Measurements from ENCODE around the gene IL1RL2.

IL1RL2 gene

DNA sequence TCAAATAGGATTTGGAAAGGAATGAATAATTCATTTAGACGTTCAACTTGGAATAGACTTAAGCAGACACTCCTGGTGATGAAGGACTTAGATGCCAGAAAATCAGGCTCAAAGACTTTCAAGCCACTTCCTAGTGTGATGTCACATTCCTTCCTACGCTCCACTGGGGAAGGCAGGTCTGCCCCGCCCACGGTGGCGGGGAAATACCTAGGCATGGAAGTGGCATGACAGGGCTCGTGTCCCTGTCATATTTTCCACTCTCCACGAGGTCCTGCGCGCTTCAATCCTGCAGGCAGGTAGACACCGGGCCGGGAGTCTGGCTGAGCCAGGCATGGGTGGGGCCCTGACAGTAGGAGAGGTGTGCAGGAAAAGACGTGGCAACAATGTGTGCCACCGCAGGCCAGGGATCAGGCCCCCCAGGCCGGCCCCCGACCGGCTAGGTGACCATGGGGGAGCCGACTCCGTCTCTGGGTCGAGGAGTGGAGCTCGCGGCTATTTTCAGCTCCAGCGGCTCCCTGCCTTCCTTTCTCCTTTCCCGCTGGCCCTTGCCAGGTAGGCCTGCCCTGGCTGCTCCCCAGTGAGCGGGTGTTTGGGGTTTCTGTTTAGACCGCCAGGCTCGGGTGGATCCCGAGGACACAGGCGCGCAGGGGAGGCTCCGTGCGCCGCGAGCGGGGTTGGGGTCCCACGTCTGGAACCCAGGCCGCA is at the start of gene IL1RL2:
IL1RL2 (plus strand) TSS at position 233 of the 705 bp plus-strand sequence. CDS start 845 bp downstream, outside the sequence.
- in situ Hi-C loops (cut with MboI; ENCODE audit: low sequenced_read_pairs), result no loop called here

DNA sequence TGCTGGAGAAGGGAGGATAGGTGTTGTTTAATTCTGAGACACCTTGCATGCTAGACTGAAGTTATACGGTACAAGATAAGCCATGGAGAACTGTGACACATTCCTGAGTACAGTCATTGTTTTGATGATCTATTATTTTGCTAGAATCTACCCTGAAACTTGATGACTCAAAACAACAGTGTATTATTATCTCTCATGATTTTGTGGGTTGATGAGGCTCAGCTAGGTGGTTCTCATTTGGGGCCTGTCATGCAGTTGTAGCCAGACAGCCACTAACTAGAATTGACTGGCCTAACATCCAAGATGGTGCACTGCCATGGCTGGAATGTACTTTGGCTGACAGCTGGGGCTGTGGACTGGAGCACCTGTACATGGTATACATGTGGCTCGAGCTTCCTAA is 49.7 kb upstream of the IL1RL2 start:
- in situ Hi-C loops (cut with MboI; ENCODE audit: low sequenced_read_pairs), result no loop called here

DNA sequence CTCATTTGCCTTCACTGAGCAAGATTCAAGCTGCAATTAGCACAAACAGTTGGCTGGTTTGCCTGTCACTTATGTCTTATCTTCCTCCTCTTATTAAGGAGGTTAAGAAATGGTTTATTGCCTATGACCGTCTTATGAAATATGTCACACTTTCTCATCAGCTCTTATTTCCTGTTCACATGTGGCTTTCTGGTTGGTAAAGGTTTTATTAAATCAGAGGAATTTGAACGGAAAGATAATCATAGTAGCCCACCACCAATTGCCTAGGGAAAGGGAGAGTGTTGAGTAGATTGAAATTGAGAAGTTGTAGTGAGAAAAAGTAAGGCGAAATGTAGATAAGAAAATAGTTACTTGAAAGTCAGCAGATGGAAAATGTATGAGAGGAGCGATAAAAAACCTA is 48.5 kb upstream of the IL1RL2 start:
- in situ Hi-C loops (cut with MboI; ENCODE audit: low sequenced_read_pairs), result no loop called here

DNA sequence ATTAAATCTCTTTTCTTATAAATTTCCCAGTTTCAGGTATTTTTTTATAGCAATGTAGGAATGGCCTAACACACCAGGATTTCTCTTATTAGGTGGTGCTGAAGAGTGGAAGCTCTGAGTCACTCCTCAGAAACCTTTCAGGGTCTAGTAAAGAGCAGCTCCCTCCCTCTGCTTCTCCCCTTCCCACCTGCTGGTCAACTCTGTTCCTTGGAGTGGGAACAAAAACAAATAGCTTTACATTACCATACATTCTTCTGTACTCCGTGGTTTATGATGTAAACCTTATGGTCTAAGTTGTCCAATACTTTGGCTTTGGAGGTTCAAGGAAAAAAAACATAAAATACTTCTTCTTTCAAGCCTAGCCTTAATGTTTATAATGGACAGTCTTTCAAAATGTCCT is 47.0 kb upstream of the IL1RL2 start:
- in situ Hi-C loops (cut with MboI; ENCODE audit: low sequenced_read_pairs), result no loop called here

DNA sequence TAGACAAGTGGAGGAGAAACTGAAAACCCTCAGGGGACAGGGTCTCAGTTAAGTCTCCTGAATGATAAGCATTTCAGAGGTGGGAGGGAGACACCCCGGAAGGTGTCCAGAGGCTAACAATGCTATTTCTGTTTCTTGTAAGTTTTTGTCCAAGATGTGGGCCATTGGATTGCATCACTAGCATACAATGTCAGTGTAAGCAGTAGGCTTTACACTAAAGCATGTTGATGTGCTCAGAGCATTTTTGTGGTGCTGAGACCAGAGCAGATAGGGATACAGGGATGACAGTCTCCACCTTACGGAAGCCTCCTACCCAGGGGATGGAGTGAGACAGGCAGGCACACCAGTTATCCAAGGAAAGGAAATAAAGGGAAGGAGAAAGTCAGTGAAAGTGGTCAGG is 46.4 kb upstream of the IL1RL2 start:
- in situ Hi-C loops (cut with MboI; ENCODE audit: low sequenced_read_pairs), result no loop called here

DNA sequence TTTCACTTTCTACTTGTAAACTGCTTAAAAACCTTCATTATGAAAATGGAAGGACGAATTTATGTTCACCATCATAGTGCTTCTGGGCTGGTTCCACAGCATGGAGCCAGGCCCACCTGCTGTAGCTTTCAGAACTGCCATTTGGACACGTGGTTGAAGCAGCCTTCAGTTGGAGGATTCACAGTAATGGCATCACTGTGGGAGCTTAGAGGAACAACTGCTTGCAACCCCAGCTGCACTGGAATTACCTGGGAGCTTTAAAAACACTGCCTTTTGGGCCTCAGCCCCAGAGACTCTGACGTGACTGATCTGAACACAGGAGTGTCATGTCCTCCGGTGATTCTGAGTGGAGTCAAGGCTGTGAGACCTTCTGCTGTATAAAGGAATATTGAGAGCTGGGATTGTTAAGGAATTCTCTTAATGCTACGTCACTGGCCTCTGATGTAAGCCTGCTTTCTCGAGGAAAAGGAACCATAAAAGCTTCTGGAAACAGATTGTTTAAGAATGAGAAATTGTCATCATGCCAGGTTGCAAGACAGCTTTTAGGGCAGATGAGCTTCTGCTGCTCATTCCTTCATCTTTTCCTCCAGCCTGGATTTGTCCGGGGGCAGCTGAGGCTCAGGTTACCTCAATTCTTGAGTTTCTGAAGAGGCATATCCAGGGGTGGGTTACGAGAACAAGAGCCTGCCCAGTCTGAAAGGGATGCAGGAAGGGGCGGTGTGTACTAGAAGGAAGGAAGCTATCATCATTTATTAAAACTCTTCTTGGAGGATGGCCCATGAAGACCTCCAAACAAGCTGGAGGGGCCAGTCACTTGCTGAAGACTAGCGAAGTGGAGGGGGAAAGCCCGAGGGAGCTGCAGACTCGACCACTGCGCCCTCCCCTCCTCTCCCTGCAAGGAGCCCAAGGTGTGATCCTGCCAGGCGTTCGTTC is 45.5 kb upstream of the IL1RL2 start:
- in situ Hi-C loops (cut with MboI; ENCODE audit: low sequenced_read_pairs), result no loop called here

DNA sequence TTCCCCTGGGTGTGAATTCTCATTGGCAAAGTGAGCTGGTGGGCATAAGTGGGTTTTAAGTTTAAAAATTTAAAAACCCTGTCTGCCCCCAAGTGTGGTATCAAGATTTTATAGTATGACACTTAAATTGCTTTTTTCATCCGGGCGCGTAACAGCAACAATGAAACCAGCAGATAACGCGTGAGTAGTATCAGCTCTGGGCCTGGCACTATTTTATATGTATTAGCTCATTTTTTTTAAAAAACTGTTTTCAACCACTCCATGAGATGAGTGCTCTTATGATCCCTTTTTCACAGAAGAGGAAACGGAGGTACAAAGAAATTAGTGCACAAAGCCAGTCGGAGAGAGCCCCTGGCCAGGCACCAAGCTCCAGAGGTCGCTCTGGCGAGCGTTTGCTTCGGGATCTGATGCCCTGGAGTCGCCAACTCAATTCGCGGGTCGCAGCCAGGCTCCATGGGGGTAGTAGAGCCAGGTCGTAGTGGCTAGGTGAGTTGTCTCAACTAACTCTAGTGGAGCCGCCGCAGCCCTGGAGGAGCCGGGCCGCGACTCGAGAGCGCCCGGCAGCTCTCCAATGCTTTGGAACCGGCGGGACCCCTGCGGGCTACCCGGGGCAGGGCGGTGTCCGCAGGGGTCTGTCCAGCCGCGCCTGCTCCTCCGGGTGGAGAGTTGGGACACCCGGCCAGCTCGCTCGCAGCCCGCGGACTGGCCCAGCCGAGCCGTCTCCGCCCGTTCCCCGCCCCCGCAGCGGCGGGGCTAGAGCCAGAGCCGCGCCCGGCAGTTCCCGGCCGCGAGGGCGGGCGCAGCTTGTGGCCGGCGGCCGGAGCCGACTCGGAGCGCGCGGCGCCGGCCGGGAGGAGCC is 44.6 kb upstream of the IL1RL2 start, which contains the start of gene IL1R1:
IL1R1 (plus strand) TSS at position 777 of the 859 bp plus-strand sequence. CDS start 14,979 bp downstream, outside the sequence.
- in situ Hi-C loops (cut with MboI; ENCODE audit: low sequenced_read_pairs), result no loop called here

DNA sequence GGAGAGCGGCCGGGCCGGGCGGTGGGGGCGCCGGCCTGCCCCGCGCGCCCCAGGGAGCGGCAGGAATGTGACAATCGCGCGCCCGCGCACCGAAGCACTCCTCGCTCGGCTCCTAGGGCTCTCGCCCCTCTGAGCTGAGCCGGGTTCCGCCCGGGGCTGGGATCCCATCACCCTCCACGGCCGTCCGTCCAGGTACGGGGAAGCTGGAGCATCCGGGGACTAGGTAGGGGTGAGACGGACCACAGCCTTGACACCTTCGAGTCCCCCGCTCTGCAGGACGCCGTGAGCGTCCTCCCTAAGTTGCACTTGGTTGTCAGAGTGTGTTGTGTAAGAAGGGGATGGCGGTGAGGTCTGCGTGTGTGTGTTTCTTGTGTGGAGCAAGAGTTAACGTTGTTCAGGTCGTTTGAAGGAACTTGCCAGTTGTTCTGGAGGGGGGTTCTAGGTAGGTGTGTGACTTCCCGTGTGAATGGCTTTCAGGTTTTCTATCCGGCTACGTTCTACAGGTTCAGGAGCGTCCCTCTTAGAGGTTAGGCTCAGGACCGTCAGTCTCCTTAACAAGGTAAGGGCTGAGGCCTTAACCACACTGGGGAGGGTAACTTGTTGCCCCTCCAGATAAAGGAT is 43.9 kb upstream of the IL1RL2 start:
- in situ Hi-C loops (cut with MboI; ENCODE audit: low sequenced_read_pairs), result no loop called here

DNA sequence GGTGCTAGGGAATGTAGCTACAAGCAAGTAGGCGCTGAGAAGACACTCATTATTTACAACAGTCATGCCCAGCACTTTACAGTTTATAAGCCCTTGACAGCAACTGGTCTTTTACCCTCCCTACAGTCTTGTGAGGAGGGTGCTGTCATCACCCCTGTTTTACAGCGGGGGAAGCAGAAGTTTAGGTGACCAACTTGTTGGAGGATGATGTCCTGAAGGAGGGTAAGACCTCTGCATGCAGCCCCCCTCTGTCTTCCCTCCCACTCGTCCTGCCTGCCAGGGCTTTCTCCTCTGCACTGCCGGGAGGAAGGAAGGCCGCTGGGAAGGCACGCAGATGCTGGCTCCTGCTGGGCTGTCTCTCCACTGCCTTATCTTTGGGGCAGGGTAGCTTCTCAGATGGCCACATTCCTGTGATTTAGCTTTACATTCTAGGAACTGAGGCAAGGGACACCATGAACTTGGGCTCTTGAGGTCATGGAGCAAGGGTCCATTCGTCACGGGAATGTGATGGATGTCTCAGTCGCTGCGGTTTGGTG is 43.3 kb upstream of the IL1RL2 start:
- in situ Hi-C loops (cut with MboI; ENCODE audit: low sequenced_read_pairs), result no loop called here

DNA sequence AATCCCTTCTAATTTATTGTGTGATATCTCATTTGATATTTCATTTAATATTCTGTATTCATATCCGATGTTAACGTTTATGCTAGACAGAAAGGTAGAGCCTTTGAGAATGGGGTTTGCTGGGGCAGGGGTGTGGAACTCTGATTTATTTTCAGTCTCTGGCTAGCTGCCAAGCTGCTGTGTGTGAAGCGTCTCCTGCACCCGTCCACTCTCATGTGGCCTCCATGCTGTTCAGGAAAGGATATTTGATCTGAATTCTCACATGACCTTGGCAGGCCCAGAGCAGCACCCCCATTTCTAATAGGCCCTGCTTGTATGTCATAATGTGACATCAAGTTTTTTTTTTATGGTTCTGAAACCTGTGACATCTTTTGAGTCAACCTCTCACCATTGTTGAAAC is 42.7 kb upstream of the IL1RL2 start:
- in situ Hi-C loops (cut with MboI; ENCODE audit: low sequenced_read_pairs), result no loop called here

DNA sequence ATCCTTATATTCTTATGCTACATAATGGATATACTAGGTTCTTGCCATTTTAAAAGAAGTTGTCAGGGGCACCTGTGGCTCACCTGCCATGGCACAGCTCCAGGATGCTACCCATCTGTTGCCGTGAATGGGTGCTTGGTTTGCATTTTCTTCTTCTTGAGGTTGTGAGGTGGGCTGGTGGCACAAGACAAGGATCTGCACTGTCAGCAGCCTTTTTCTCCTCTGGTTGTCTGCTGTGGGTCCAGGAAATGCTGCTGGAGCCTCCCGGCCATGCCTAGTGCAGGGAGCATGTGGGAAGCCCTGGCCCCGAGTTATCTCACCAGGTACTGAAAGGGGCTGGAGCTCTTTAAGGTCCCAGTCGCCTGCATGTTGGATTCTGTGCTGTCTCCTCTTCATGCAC is 41.7 kb upstream of the IL1RL2 start:
- in situ Hi-C loops (cut with MboI; ENCODE audit: low sequenced_read_pairs), result no loop called here

DNA sequence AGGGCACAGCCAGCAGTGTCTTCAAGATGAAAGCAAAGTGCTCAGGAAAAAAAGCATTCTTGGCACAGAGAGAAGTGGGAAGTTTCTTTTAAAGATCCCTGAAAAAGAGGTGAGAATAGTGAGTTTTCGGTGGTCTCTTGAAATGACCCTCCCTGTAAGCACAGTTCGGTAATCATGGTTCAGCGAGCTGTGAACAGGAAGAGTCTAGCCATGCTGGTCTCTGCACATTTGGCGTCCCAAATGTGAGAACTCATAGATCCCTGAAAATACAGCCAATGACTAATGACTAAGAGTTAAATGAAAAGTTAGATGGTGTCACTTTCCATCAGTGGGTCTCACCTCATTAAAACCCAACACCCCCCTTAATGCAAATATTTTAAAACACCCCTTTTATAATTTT is 40.9 kb upstream of the IL1RL2 start:
- in situ Hi-C loops (cut with MboI; ENCODE audit: low sequenced_read_pairs), result no loop called here

DNA sequence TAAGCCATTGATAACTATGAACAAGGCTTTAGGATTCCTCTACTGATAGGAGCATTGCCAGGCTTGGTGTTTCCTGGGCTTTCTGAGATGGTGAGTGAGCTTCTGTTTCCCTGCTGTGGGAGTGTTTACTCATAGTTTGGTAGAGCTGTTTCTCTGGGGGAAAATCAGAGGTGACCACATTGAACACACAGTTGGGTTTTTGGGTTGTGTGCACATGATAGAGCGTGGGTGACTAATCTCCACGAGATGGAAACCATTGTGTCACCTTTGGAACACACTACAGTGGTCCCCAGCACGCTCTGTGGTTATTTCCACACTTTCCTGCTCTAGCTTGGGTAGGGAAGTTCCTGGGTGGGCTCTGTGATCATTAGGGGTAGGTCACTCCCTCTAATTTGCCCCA is 38.9 kb upstream of the IL1RL2 start:
- in situ Hi-C loops (cut with MboI; ENCODE audit: low sequenced_read_pairs), result no loop called here

DNA sequence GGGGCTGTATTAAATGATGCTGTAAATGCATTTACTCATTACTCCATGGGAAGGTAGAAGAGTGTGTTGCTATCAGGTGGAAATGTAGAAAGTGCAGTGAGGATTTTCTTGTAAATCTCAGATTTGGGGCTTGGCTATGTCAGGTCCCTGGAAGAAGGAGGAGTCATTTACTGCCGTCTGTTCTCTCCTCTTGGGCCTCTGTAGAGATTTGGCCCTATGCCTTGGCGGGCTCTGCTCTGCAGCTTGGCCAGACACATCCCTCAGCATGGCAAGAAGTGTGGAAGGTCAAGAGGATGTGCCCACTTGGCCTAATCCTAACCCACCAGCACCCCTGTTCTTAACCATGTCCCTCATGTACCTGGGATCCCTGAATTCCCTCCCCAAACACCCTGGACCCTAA is 37.6 kb upstream of the IL1RL2 start:
- in situ Hi-C loops (cut with MboI; ENCODE audit: low sequenced_read_pairs), result no loop called here

DNA sequence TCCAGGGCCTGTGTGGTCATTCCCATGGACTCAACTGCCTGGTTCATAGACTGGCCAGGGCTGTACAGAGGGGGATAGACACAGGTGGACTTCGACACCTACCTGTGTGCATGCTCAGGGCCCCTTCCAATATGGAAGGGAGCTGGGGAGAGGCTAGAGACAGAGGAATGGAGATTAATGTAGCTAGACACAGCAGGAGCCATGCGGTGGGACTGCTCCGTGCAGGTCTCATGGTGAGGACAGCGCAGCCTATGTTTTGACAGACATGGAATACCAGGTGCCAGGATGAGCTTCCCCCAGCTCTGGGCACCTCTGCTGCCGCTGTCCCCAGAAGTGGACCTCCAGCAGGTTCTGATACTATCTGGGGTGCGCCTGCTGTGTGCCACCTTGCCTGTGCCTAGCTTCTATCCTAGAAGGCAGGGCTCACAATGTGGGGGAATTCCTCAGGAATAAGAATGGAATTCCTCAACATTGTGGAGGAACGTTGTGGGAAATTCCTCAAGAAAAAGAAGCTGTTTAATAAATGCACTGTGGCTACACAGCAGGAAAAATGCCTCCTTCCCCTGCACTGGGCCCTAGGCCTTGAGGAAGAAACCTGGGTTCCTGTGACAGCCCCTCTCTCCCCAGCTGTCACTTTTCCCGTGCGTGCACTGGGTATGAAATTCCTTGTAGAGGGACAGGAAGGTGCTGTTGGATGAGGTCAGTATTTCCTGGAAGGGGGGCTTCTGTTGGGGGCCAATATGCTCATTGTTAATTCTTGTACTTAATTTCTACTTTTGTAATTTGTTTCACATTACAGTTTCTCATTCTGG is 37.0 kb upstream of the IL1RL2 start:
- in situ Hi-C loops (cut with MboI; ENCODE audit: low sequenced_read_pairs), result no loop called here

DNA sequence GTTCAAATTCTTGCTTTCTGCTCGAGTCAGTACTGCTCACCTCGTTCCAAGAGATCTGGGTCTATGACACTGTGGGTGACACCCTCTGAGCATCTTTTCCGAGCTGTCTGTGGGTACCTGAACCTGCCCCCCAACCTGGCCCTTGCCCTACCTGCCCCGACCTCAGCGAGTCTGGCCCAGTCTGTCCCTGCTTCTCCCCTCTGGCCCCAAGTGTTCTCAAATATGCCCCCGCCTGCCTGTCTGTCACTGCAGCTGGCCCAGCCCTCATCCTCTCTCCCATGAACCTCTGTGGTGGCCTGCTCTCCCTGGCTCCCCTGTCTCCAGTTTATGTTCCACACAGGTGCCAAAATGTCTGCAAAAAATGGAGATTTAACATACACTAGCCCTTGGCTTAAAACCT is 32.5 kb upstream of the IL1RL2 start:
- in situ Hi-C loops (cut with MboI; ENCODE audit: low sequenced_read_pairs), result no loop called here

DNA sequence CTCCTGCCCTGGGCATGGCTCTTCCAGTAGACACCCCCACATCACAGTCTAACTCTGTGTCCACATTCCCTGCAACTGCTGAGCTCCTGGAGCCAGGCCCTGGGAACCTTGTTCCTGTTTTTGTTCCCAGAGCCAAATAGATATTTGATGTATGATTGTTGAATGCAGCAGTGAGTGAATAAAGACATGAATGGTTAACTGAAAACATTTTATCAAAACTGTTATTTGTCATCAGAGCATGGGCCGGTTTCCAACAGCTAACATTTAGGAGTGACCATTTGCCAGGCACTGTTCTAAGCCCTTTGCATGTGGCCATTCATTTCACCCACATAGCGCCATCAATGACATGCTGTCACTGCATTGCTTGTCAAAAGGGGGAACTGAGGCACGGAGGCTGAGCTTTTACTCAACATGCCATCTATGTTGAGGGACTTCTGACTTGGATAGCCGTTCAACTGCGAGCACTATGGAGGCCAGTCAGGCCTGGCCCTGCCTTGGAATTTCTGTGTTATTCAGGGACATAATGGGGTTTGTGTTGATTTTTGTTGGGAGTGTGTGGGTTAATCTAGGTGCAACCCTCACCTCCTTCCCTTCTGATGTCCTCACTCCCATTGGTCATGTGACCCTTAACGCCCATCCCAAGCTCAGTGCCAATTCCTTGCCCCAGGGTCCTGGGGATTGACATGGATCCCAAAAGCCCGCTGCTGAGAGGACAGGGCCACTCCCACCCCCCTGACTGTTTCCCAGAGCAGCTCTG is 31.7 kb upstream of the IL1RL2 start:
- in situ Hi-C loops (cut with MboI; ENCODE audit: low sequenced_read_pairs), result no loop called here

DNA sequence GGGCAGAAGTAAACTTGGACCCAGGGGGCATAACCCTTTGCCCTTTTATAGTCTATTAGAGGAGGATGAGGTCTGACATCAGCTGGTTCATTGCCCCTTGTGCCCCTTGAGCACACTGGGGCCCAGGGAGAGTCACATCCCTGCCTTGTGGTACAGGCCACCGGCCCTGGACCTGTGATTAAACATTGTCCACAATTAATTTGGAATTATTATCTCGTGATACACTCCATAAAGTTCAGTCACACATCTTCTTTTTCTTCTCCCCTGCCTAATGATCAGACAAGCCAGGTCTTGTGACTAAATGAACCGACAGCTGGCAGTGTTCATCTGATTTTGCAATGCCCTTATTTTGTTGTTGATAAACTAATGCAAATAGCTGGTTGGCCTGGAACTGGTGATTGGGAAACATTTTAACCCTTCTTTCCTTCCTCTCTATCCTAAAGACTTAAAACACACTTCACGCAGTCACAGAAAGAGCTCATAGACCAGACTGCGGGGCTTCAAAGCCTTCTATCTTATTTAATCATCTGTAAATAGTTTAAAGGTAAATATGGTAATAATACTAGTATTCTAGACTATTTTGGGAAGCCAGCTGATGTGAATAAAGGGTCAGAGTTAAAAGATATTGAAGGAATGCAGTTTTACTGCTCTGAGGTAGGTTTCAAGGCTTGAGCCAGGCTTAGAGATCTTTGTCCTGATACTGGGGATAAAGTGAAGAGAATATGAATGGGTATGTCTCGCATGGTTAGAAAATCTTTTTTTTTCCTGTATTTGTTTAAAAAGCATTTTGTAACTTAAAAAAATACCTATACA is 30.9 kb upstream of the IL1RL2 start:
- in situ Hi-C loops (cut with MboI; ENCODE audit: low sequenced_read_pairs), result no loop called here

Measured in HL-60/S4 treated with retinoic acid at 250 ng/mL for 4 days and 3 days (cell line).